Nephron progenitor cell (in vitro differentiated cells): Measurements from ENCODE around the gene XRCC4.

ENCODE experiments used
- DNase-seq: peaks from one replicate; pipeline ENCODE4 v3.0.0; 2021
- H3K27ac Mint-ChIP-seq: 2 replicates; pipeline ENCODE4 v1.8.0; 2021; ENCODE audit warnings: mild to moderate bottlenecking, moderate library complexity, mixed read lengths
- H3K27me3 Mint-ChIP-seq: 2 replicates; pipeline ENCODE4 v1.8.0; 2021; ENCODE audit warnings: mild to moderate bottlenecking, low read depth, mixed read lengths; ENCODE audit not compliant: poor library complexity
- H3K36me3 Mint-ChIP-seq: 2 replicates; pipeline ENCODE4 v1.8.0; 2021; ENCODE audit warnings: low read depth, mixed read lengths
- H3K4me1 Mint-ChIP-seq: 2 replicates; pipeline ENCODE4 v1.8.0; 2021; ENCODE audit warnings: mixed read lengths
- H3K4me3 Mint-ChIP-seq: 2 replicates; pipeline ENCODE4 v1.8.0; 2021; ENCODE audit warnings: mild to moderate bottlenecking, moderate library complexity, mixed read lengths
- H3K9me3 Mint-ChIP-seq: 2 replicates; pipeline ENCODE4 v1.8.0; 2021; ENCODE audit warnings: mild to moderate bottlenecking, moderate library complexity, mixed read lengths
- TF ChIP-seq, protein P1 (sequence below): fragments of 200-600 bp; sonication (generic); IDR thresholded peaks from 2 replicates; pipeline ENCODE4 v1.5.0; 2021; ENCODE audit warnings: antibody characterized with exemption

Gene XRCC4

DNA sequence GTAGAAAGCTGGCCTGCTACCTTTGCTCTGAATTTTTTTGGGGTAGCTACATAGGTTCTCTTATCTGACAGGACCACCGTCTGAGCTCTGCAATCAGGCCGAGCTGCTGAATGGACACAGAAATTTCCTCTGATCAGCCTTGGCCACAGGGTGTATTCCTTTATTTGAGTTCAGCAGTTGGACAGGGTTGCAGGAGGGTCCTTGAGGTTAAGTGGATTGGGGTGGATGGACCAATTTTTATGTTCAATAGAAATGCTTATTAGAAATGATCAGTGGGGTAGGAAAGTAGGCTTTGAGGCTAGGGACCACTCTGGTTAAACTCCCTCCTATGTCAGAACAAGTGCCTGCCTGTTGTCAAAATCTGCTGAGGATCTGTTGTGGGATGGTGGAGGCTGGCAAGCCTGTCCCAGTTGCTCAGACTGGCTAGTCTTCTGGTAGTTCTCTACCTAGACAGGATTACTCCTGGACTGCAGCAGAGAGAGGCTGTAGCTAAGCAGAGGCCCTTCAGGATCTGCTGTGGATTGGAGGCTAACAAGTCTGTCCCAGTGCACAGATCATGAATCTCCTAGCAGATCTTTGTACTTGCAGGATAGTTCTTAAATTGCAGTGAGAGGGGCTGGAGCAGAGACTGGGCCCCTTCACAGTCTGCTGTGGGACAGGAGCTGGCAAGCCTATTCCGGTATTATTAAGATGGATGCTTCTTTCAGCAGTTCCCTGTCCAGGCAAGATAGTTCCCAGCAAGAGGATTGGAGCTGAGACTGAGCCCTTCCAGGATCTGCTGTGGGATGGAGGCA is 18.0 kb downstream of the XRCC4 start:
- DNase-seq = no peak
- peaks cover 53% of the 10 kb centered on the region for H3K9me3 Mint-ChIP-seq
- H3K27ac Mint-ChIP-seq = peak overlapping the region; percentile 54
- TF ChIP-seq, protein P1, sequence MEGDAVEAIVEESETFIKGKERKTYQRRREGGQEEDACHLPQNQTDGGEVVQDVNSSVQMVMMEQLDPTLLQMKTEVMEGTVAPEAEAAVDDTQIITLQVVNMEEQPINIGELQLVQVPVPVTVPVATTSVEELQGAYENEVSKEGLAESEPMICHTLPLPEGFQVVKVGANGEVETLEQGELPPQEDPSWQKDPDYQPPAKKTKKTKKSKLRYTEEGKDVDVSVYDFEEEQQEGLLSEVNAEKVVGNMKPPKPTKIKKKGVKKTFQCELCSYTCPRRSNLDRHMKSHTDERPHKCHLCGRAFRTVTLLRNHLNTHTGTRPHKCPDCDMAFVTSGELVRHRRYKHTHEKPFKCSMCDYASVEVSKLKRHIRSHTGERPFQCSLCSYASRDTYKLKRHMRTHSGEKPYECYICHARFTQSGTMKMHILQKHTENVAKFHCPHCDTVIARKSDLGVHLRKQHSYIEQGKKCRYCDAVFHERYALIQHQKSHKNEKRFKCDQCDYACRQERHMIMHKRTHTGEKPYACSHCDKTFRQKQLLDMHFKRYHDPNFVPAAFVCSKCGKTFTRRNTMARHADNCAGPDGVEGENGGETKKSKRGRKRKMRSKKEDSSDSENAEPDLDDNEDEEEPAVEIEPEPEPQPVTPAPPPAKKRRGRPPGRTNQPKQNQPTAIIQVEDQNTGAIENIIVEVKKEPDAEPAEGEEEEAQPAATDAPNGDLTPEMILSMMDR = no peak
- peaks cover 5% of the 10 kb centered on the region for H3K27me3 Mint-ChIP-seq
- H3K4me1 Mint-ChIP-seq = peaks cover 27% of the 10 kb centered on the region
- peaks cover 55% of the 10 kb centered on the region for H3K36me3 Mint-ChIP-seq
- H3K4me3 Mint-ChIP-seq = no peak overlapping the region

DNA sequence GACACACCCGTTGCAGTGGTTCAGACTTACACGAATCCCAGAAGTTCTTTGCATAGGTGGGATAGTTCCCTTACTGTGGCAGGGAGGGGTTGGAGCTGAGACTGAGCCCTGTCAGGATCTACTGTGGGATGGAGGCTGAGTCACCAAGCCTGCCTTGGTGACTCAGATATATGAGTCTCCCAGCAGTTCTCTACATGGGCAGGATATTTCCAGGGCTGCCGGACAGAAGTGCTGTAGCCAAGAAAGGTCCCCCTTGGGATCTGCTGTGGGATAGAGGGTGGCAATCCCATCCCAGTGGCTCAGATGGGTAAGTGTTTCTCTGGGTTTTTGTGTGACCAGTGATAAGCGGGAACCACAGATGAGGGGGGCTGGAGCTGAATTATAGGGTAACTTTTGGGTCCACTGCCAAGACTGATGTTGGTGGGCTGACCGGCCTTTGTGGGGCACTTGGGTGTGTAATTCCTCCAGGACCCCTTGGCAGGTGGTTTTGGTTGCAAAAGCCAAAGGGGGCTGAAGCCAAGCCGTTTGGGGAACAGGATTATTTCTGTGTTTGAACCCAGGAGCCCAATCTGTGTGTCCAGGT is 18.7 kb downstream of the XRCC4 start:
- peak overlapping the region; percentile 54 for H3K27ac Mint-ChIP-seq

DNA sequence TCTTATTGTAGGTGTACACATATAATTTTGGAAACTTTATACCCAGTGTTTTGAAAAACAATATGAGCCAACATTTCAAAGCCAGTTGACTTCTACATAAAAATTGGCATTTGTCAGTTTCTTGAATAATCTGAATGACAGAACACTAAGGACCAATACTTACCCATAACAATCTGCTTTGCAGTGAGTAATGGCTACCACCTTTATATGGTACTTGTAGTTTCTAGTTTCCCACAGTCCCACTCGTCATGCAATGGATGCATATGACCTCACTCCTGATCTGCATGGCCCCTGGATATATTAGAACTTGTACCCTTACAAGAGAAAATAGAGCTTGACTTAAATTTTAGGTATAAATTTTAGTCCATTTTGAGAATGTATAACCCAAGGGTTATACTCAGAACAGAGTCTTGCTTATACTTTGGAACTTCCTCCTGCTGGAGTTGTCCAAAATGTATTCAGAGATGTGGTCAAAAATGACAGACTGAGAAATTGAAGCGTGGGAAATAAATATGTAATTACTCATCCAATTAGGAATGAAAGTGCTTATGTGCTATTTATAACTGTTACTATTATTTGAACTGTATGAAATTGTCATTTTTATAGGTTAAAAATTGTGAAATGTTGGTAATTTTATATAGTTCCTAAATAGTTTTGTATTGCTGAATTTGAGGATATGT is 19.5 kb downstream of the XRCC4 start:
- H3K36me3 Mint-ChIP-seq = peaks cover 41% of the 10 kb centered on the region
- H3K27ac Mint-ChIP-seq = no peak overlapping the region
- H3K27me3 Mint-ChIP-seq = no peaks in the 10 kb centered on the region
- H3K4me3 Mint-ChIP-seq = no peak overlapping the region
- H3K9me3 Mint-ChIP-seq = peaks cover 38% of the 10 kb centered on the region
- peaks cover 33% of the 10 kb centered on the region for H3K4me1 Mint-ChIP-seq
- TF ChIP-seq, protein P1 = no peak
- no peak for DNase-seq

More for the DNA sequence above, 18.7 kb downstream of the XRCC4 start:
- Mint-ChIP-seq H3K36me3 (peaks cover 48% of the 10 kb centered on the region), H3K27me3 (peaks cover 4% of the 10 kb centered on the region), H3K4me3 (no peak overlapping the region), H3K9me3 (peaks cover 46% of the 10 kb centered on the region), H3K4me1 (peaks cover 27% of the 10 kb centered on the region)
- no peak for DNase-seq
- TF ChIP-seq, protein P1 = no peak

DNA sequence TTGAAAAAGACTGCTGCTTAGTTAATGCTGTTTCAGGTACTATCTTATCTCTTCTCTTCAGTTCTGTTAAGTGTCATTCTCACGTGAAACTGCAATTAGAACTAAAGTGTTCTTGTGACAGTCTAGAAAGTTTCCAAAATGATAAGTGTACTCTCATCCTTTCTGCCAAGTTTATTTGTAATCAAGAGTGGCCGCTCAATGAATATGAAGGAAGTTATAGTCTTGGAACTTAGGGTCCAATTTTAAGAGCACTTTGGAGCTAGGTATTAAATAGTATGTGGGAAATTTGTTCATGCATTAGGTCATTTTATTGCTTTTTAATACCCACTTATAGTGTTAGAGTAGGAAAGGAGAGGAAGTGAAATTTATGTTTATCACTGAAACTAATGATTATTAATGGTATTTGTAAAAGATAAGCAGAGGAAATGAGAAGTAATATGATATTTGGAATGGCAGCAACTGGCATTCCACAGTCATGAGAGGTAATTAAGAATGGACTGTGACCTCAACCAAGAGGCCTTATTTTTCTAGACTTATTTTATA is 20.4 kb downstream of the XRCC4 start:
- peaks cover 31% of the 10 kb centered on the region for H3K36me3 Mint-ChIP-seq
- no peak for DNase-seq
- H3K9me3 Mint-ChIP-seq = peaks cover 29% of the 10 kb centered on the region
- peaks cover 41% of the 10 kb centered on the region for H3K4me1 Mint-ChIP-seq
- H3K4me3 Mint-ChIP-seq = no peak overlapping the region
- H3K27ac Mint-ChIP-seq = peak overlapping the region; percentile 0
- TF ChIP-seq, protein P1 = no peak
- no peaks in the 10 kb centered on the region for H3K27me3 Mint-ChIP-seq

DNA sequence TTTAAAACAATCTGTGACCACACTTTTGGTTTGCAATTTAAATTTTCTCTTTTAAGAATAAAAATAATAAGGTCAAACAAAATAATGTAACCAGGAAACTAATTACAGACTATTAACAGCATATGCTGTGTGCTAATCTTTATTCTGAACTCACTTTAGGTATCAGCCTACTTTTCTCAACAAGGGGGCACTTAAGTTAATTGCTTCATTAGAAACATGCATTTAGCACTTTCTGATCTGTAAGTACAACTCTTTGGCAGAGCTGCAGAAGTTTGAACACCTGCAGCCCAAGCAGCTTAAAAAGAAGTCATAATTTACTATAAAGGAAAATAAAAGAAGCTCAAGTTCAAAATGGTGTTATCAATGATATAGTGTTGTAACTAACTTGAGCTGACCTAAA is 21.7 kb downstream of the XRCC4 start:
- peaks cover 16% of the 10 kb centered on the region for H3K9me3 Mint-ChIP-seq
- no peaks in the 10 kb centered on the region for H3K27me3 Mint-ChIP-seq
- H3K4me3 Mint-ChIP-seq = no peak overlapping the region
- TF ChIP-seq, protein P1 = no peak
- no peak for DNase-seq
- H3K4me1 Mint-ChIP-seq = peaks cover 42% of the 10 kb centered on the region
- H3K36me3 Mint-ChIP-seq = peaks cover 19% of the 10 kb centered on the region
- H3K27ac Mint-ChIP-seq = no peak overlapping the region
